ENCODE data around the gene DCUN1D5. TPM values are rescaled to one million over a fixed set of nuclear protein-coding genes. Genes with fewer than 3 reads are reported as not detected.

The DCUN1D5 gene
- total and polyA plus RNA-seq, 2 of the 13 experiments (the other 11 are each of a cell fraction or from before 2014, with no cell fraction given), result 32.9 to 46.7 TPM

DNA sequence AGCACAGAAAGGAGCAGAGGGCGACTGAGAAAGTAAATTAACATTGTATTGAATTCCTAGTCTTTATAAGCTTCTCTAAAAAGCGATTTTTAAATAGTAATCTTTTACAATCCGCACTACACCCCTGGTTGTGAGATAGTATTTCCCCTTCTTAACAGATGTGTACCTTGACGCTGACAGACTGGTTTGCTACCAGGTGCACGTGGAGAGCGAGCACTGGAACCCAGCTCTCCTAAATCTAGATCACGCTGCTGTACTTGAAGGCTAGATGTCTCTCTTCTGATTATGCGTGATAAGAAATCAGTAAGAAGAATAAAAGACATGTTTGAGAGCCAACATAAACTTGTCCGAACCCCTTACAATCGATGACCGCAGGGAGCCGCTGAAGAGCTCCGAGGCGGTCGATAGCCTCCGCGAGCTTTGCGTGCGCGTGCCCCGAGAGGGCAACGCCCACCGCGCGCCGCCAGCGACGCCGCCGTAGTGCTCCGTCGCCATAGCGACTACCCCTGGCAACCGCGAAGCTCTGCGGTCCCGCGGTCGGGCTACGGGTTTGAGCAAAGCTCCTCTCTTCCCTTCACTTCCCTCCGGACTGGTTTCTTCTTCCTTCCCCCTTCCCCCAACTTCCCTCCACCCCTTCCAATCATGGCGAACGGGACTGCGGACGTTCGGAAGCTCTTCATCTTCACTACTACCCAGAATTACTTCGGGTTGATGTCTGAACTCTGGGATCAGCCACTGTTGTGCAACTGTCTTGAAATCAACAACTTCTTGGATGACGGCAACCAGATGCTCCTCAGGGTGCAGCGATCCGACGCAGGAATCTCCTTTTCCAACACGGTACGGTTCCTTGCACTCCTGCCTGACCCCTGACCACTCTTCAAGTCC, 17.2 kb upstream of the DCUN1D5 start, which contains the start of gene DYNC2H1 (continued):
- TF ChIP-seq HOMEZ (CRISPR knock-in tag; IDR thresholded peaks at IDR 0.05; ENCODE audit: low read depth), result peak; percentile 95; the same call in 1 of the 2 replicates
- TF ChIP-seq ZBTB10 (CRISPR knock-in tag; IDR thresholded peaks at IDR 0.05; ENCODE audit: borderline replicate concordance), result no peak
- TF ChIP-seq MTF1 (CRISPR knock-in tag; IDR thresholded peaks at IDR 0.05), result no peak
- TF ChIP-seq, protein P1, sequence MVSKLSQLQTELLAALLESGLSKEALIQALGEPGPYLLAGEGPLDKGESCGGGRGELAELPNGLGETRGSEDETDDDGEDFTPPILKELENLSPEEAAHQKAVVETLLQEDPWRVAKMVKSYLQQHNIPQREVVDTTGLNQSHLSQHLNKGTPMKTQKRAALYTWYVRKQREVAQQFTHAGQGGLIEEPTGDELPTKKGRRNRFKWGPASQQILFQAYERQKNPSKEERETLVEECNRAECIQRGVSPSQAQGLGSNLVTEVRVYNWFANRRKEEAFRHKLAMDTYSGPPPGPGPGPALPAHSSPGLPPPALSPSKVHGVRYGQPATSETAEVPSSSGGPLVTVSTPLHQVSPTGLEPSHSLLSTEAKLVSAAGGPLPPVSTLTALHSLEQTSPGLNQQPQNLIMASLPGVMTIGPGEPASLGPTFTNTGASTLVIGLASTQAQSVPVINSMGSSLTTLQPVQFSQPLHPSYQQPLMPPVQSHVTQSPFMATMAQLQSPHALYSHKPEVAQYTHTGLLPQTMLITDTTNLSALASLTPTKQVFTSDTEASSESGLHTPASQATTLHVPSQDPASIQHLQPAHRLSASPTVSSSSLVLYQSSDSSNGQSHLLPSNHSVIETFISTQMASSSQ (IDR thresholded peaks at IDR 0.05; ENCODE audit: low read depth), result no peak
- TF ChIP-seq, protein P1 (CRISPR knock-in tag; IDR thresholded peaks at IDR 0.05; ENCODE audit: borderline replicate concordance), result no peak
- peak; percentile 73; the same call in 1 of the 2 replicates for TF ChIP-seq MTF2 (CRISPR knock-in tag; IDR thresholded peaks at IDR 0.05; ENCODE audit: borderline replicate concordance)
- TF ChIP-seq ZBTB7A (CRISPR knock-in tag; IDR thresholded peaks at IDR 0.05), result no peak
- TF ChIP-seq ZNF160 (CRISPR knock-in tag; IDR thresholded peaks at IDR 0.05), result no peak
- TF ChIP-seq SOX5 (CRISPR knock-in tag; IDR thresholded peaks at IDR 0.05; ENCODE audit: borderline replicate concordance), result 0 out of 2 replicates have a peak, but pooled peaks have one; percentile 8
- no peak for TF ChIP-seq ZNF333 (CRISPR knock-in tag; IDR thresholded peaks at IDR 0.05; ENCODE audit: borderline replicate concordance)
- TF ChIP-seq, protein P2, sequence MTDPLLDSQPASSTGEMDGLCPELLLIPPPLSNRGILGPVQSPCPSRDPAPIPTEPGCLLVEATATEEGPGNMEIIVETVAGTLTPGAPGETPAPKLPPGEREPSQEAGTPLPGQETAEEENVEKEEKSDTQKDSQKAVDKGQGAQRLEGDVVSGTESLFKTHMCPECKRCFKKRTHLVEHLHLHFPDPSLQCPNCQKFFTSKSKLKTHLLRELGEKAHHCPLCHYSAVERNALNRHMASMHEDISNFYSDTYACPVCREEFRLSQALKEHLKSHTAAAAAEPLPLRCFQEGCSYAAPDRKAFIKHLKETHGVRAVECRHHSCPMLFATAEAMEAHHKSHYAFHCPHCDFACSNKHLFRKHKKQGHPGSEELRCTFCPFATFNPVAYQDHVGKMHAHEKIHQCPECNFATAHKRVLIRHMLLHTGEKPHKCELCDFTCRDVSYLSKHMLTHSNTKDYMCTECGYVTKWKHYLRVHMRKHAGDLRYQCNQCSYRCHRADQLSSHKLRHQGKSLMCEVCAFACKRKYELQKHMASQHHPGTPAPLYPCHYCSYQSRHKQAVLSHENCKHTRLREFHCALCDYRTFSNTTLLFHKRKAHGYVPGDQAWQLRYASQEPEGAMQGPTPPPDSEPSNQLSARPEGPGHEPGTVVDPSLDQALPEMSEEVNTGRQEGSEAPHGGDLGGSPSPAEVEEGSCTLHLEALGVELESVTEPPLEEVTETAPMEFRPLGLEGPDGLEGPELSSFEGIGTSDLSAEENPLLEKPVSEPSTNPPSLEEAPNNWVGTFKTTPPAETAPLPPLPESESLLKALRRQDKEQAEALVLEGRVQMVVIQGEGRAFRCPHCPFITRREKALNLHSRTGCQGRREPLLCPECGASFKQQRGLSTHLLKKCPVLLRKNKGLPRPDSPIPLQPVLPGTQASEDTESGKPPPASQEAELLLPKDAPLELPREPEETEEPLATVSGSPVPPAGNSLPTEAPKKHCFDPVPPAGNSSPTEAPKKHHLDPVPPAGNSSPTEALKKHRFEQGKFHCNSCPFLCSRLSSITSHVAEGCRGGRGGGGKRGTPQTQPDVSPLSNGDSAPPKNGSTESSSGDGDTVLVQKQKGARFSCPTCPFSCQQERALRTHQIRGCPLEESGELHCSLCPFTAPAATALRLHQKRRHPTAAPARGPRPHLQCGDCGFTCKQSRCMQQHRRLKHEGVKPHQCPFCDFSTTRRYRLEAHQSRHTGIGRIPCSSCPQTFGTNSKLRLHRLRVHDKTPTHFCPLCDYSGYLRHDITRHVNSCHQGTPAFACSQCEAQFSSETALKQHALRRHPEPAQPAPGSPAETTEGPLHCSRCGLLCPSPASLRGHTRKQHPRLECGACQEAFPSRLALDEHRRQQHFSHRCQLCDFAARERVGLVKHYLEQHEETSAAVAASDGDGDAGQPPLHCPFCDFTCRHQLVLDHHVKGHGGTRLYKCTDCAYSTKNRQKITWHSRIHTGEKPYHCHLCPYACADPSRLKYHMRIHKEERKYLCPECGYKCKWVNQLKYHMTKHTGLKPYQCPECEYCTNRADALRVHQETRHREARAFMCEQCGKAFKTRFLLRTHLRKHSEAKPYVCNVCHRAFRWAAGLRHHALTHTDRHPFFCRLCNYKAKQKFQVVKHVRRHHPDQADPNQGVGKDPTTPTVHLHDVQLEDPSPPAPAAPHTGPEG (CRISPR knock-in tag; IDR thresholded peaks at IDR 0.05), result peak; percentile 61; the same call in 1 of the 2 replicates
- TF ChIP-seq ZBTB7B (CRISPR knock-in tag; IDR thresholded peaks at IDR 0.05), result peak; percentile 54; the same call in 1 of the 2 replicates
- TF ChIP-seq ZNF737 (CRISPR knock-in tag; IDR thresholded peaks at IDR 0.05; ENCODE audit: borderline replicate concordance), result no peak
- peak; percentile 85 for TF ChIP-seq CBFB (CRISPR knock-in tag; IDR thresholded peaks at IDR 0.05)
